Stimulated activated naive CD8-positive, alpha-beta T cell treated with anti-CD3 and anti-CD28 coated beads, Interleukin-15, amount 100 ng/mL, for 72 hours (primary cell): ENCODE measurements around the gene TPSD1.
"Not testable (repeated sequence)": the region's sequence is repeated elsewhere in the genome, so short reads cannot be mapped to it uniquely, and the experiment has no call there.

Experiments used
- ATAC-seq: fragments of 150-1000 bp; cut with Tn5 transposase; 2 replicates; pipeline ENCODE4 v1.10.0; 2021; ENCODE audit warnings: mild to moderate bottlenecking, moderate library complexity
- DNase-seq, 2 donors: peaks; one replicate each; pipeline ENCODE4 v3.0.0; 2021 to 2022
- H3K27ac Mint-ChIP-seq, 2 donors: one replicate each; pipeline ENCODE4 v1.8.0; 2022; ENCODE audit warnings: mild to moderate bottlenecking in 2 of 2, mixed read lengths in 2 of 2, moderate library complexity in 2 of 2
- H3K27me3 Mint-ChIP-seq: one replicate; pipeline ENCODE4 v1.8.0; 2022; ENCODE audit warnings: mixed read lengths
- H3K4me1 Mint-ChIP-seq: one replicate; pipeline ENCODE4 v1.8.0; 2022; ENCODE audit warnings: mild to moderate bottlenecking, mixed read lengths
- H3K4me3 Mint-ChIP-seq, 2 donors: one replicate each; pipeline ENCODE4 v1.8.0; 2022; ENCODE audit warnings: mild to moderate bottlenecking in 2 of 2, mixed read lengths in 2 of 2, moderate library complexity in 1 of 2
- H3K9me3 Mint-ChIP-seq, 2 donors: one replicate each; pipeline ENCODE4 v1.8.0; 2022; ENCODE audit warnings: mixed read lengths in 2 of 2

Gene TPSD1

DNA sequence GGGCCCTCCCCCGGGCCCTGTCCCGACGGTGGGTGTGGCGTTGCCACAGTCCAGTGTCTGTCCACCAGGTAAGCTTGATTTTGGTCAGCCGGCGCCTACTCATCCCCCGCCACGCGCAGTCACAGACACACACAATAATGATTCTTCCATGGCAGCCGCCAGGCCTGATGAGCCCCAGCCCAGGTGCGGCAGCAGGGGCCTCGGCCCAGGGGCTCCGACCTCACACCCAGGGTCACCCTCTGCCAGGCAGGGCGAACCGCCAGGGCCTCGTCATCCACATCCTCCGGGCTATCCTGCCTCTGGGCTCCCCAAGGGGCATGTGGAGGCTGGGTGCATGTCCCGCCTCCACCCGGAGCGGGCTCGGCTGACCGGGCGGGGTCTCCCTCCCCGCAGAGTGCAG, 38.3 kb upstream of the TPSD1 start:
- no peak for ATAC-seq

DNA sequence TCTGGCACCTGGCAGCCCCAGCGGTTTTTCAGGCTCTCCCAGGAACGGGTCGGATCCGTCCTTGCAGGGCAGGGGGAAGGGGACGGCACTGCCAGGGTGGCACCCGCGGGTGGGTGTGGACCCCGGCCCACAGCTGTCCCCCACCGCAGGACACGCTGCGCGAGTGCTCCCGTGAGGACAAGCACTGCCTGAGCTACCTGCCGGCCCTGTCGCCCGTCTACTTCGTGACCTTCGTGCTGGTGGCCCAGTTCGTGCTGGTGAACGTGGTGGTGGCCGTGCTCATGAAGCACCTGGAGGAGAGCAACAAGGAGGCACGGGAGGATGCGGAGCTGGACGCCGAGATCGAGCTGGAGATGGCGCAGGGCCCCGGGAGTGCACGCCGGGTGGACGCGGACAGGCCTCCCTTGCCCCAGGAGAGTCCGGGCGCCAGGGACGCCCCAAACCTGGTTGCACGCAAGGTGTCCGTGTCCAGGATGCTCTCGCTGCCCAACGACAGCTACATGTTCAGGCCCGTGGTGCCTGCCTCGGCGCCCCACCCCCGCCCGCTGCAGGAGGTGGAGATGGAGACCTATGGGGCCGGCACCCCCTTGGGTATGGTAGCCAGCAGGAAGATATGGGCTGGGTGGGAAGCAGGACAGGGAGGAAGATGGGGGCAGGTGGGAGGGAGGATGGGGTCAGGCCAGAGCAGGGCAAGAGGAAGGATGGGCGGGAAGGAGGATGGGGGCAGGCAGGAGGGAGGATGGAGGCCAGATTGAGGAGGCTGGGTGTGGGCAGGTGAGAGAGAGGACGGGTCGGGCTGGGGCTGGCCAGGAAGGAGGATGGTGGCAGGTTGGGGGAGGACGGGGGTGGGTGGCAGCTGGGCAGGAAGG, 37.6 kb upstream of the TPSD1 start:
- Mint-ChIP-seq H3K9me3 (no peaks in the 10 kb centered on the region), H3K4me1 (no peaks in the 10 kb centered on the region), H3K27me3 (no peaks in the 10 kb centered on the region), H3K27ac (no peak overlapping the region), H3K4me3 (no peak overlapping the region)
- ATAC-seq (no peak), DNase-seq (no peak)

More for the DNA sequence above, 38.3 kb upstream of the TPSD1 start:
- no peak for DNase-seq
- Mint-ChIP-seq H3K27ac (no peak overlapping the region), H3K4me3 (no peak overlapping the region), H3K27me3 (no peaks in the 10 kb centered on the region), H3K9me3 (no peaks in the 10 kb centered on the region), H3K4me1 (no peaks in the 10 kb centered on the region)

DNA sequence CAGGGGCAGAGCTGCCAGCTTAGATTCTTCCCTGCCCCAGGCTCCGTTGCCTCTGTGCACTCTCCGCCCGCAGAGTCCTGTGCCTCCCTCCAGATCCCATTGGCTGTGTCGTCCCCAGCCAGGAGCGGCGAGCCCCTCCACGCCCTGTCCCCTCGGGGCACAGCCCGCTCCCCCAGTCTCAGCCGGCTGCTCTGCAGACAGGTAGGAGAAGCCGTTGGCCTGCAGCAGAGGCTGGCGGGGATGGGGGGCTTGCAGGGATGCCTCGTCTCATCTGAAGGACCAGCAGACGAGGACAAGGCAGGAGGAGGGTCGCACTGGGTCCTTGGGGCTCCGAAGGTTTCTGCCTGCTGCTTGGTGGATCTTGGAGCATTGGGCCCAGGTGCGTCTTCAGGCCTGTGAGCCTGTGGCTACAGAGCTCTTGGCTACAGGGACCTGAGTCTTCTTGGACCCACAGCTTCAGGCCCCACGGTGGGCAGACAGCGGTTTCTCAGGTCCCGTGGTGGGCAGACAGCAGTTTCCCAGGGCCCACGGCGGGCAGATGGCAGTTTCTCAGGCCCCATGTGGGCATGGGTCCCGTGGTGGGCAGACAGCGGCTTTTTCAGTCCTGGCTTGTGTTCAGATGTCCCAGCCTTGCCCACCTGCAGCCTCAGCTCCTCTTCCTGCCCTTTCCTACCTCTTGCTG, 36.8 kb upstream of the TPSD1 start:
- no peak overlapping the region for H3K27ac Mint-ChIP-seq
- DNase-seq: no peak
- no peaks in the 10 kb centered on the region for H3K9me3 Mint-ChIP-seq
- no peaks in the 10 kb centered on the region for H3K4me1 Mint-ChIP-seq
- H3K27me3 Mint-ChIP-seq: no peaks in the 10 kb centered on the region
- H3K4me3 Mint-ChIP-seq: no peak overlapping the region
- ATAC-seq: no peak

DNA sequence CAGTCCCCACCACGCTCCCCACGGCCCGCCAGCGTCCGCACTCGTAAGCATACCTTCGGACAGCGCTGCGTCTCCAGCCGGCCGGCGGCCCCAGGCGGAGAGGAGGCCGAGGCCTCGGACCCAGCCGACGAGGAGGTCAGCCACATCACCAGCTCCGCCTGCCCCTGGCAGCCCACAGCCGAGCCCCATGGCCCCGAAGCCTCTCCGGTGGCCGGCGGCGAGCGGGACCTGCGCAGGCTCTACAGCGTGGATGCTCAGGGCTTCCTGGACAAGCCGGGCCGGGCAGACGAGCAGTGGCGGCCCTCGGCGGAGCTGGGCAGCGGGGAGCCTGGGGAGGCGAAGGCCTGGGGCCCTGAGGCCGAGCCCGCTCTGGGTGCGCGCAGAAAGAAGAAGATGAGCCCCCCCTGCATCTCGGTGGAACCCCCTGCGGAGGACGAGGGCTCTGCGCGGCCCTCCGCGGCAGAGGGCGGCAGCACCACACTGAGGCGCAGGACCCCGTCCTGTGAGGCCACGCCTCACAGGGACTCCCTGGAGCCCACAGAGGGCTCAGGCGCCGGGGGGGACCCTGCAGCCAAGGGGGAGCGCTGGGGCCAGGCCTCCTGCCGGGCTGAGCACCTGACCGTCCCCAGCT, 35.7 kb upstream of the TPSD1 start:
- no peaks in the 10 kb centered on the region for H3K9me3 Mint-ChIP-seq
- no peak overlapping the region for H3K4me3 Mint-ChIP-seq
- DNase-seq (no peak), ATAC-seq (no peak)
- H3K27ac Mint-ChIP-seq: no peak overlapping the region
- no peaks in the 10 kb centered on the region for H3K27me3 Mint-ChIP-seq
- no peaks in the 10 kb centered on the region for H3K4me1 Mint-ChIP-seq

DNA sequence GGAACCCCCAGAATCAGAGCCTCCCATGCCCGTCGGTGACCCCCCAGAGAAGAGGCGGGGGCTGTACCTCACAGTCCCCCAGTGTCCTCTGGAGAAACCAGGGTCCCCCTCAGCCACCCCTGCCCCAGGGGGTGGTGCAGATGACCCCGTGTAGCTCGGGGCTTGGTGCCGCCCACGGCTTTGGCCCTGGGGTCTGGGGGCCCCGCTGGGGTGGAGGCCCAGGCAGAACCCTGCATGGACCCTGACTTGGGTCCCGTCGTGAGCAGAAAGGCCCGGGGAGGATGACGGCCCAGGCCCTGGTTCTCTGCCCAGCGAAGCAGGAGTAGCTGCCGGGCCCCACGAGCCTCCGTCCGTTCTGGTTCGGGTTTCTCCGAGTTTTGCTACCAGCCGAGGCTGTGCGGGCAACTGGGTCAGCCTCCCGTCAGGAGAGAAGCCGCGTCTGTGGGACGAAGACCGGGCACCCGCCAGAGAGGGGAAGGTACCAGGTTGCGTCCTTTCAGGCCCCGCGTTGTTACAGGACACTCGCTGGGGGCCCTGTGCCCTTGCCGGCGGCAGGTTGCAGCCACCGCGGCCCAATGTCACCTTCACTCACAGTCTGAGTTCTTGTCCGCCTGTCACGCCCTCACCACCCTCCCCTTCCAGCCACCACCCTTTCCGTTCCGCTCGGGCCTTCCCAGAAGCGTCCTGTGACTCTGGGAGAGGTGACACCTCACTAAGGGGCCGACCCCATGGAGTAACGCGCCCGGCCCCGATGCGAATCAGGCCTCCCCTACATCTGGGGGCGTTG, 34.8 kb upstream of the TPSD1 start:
- Mint-ChIP-seq H3K27me3 (no peaks in the 10 kb centered on the region), H3K4me1 (no peaks in the 10 kb centered on the region), H3K4me3 (no peak overlapping the region), H3K9me3 (no peaks in the 10 kb centered on the region), H3K27ac (peak overlapping the region in 1 of 2 donors; percentile 59)
- ATAC-seq (no peak), DNase-seq (no peak)

DNA sequence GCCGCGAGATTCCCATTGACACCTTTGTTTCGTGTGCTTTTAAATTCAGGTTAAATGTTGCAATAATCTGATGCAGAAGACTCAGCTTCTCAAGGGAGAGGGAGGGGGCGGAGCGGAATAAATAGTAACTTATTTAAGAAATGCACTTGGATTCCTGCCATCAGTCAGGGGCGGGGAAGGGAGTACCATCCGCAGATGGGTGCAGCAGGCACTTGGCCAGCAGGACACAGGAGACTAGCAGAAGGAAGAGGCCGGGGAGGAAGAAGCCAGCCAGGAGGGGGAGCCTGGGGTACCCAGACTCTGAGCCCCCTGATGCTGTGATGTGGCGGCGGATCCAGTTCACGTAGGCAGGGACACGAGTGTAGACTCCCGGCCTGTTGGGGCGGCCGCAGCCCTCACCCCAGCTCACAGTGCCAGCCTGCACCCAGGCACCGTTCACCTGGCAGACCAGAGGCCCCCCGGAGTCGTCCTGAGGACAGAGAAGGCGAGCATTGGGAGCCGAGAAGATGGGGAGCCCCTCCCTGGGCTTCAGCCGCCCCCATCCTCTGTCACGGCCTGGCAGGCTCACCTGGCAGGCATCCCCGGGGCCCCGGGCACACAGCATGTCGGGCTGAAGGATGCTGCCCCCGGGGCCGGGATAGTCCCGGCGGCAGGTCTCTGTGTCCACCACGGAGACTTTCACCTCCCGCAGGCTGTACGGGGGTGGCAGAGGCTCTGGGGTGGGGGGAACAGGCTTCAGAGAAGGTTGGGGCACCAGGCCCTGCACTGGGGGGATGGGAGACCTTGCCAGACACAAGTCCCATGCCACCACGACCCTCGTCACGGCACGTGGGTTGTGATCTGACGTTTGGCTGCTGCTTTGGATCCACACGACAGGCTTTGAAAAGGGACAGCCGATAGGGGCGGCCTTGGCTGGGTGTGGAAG, 34.0 kb upstream of the TPSD1 start:
- no peak overlapping the region for H3K4me3 Mint-ChIP-seq
- DNase-seq (no peak), ATAC-seq (no peak)
- no peaks in the 10 kb centered on the region for H3K4me1 Mint-ChIP-seq
- no peaks in the 10 kb centered on the region for H3K27me3 Mint-ChIP-seq
- no peaks in the 10 kb centered on the region for H3K9me3 Mint-ChIP-seq
- peak overlapping the region in 1 of 2 donors; percentile 59 for H3K27ac Mint-ChIP-seq

DNA sequence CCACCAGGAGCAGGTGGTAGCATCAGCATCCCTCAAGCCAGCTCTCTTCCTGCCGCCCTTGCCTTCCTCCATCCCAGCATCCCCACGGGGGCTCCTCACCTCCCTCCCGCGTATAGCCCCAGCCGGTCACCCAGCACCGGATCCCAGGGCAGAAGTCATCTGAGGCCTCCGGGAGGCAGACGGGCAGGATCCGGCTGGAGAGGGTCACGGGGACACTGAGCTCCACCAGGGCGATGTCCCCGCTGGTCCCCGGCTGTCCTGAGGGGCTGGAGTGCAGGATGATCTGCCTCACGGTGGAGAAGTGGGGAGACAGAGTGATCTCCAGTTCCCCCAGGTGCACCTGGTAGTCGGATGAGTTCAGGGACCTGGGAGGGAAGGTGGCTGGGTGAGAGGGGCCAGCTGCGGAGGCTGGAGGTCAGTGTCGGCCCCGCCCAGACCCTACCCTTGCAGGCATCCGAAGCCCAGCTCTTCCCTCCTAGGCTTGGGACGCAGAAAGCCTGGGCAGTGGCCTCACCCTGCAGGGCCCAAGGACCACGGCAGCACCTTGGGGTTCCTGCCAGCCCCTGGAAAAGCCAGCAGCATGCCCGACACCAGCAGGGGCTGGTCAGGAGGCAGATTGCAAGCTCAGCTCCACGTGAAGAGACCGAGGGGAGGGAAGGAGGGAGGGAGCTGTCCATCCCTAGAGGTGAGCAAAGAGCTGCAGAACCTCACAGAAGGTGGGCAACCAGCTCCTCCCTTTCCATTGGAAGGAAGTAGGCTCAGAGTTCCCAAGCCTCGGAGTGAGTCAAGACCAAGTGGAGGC, 33.1 kb upstream of the TPSD1 start:
- no peak for DNase-seq
- no peaks in the 10 kb centered on the region for H3K9me3 Mint-ChIP-seq

DNA sequence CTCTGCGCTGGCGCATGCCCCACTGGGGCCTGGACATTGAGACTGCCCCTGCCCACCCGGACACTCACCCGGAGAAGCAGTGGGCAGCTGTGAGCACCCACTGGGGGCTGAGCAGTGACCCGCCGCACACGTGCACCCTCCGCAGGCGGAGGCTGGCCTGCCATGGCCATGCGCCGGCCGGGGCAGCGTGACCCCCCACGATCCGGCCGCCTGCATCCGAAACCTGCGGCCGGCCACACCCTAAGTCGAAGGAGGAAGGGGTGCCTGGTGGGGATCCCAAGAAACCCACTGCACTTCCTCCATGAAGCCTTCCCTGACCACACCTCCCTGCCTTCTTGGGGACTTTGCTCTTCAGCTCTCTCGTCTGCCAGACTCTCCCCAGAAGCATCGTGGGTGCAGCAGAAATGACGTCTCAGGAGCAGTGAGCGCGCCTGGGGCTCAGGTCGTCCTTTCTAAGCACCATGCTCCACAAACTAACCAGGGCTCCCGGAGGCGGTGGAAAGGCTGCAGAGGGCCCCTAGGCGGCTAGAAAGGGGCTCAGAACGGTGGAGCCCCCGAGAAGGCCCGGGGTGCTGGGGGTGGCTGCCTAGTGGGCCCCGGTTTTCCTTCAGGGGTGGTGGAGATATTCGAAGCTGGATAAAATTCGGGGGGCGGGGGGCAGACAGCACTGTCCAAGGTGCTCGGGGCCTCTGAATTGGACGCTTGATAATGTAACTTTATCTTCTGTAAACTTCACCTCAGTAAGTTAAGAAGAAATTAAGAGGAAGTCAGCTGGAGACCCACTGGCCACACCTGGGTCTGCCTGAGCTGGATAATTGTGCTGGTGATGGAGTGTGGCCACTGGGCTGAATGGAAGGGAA, 32.3 kb upstream of the TPSD1 start:
- H3K4me3 Mint-ChIP-seq: no peak overlapping the region
- H3K4me1 Mint-ChIP-seq: no peaks in the 10 kb centered on the region
- ATAC-seq: no peak
- no peaks in the 10 kb centered on the region for H3K27me3 Mint-ChIP-seq
- DNase-seq: no peak
- no peaks in the 10 kb centered on the region for H3K9me3 Mint-ChIP-seq
- peak overlapping the region in 1 of 2 donors; percentile 87 for H3K27ac Mint-ChIP-seq

More for the DNA sequence above, 33.1 kb upstream of the TPSD1 start:
- H3K4me3 Mint-ChIP-seq: no peak overlapping the region
- no peak overlapping the region for H3K27ac Mint-ChIP-seq
- H3K4me1 Mint-ChIP-seq: no peaks in the 10 kb centered on the region
- ATAC-seq: no peak
- no peaks in the 10 kb centered on the region for H3K27me3 Mint-ChIP-seq

DNA sequence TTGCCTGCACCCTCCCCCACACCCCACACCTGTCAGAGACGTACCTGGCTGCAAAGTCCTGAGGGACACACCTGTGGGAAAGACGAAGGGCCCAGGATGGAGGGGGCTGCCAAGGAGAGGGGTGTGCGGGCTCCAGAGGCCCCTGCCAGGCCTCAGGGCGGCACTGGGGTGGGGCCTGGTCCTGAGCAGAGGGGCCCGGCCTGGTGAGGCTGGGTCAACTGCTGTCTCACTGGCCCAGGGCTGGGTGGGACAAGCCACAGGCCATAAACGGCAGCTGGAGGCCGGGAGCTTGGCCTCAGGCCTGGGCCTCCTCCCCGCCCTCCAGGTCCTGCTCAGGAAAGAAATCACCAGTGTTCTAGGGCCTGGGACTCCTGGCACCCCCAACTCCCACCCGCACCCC, 31.3 kb upstream of the TPSD1 start:
- no peak overlapping the region for H3K27ac Mint-ChIP-seq
- no peak overlapping the region for H3K4me3 Mint-ChIP-seq
- H3K4me1 Mint-ChIP-seq: no peaks in the 10 kb centered on the region
- H3K27me3 Mint-ChIP-seq: no peaks in the 10 kb centered on the region
- DNase-seq (no peak), ATAC-seq (no peak)
- no peaks in the 10 kb centered on the region for H3K9me3 Mint-ChIP-seq

DNA sequence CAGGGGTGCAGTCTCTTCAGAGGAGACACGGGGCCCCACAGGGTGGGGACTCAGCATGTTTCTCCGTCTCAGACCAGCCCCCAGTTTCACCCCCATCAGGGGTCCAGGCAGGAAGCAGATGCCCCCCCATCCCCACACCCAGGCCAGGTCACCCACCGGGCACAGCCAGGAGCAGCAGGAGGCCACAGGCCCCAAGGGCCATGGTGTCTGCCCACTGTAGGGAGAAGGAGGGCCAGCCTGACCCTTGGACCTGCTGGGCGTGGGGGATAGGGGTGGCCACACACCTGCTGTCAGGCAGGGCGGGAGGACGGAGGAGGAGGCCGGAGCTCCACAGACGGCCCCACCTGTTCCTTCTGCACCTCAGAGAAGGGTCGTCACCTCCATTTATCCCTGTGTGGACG, 30.8 kb upstream of the TPSD1 start, which contains the start of gene TPSG1:
TSS of gene TPSG1 (minus strand) at position 218 of the 401 bp plus-strand sequence. CDS start at position 202, 16 bp downstream.
- Mint-ChIP-seq H3K4me1 (no peaks in the 10 kb centered on the region), H3K27ac (no peak within 1 kb of the TSS), H3K27me3 (no peaks in the 10 kb centered on the region), H3K9me3 (no peaks in the 10 kb centered on the region), H3K4me3 (no peak within 1 kb of the TSS)
- ATAC-seq: no peak
- no peak for DNase-seq

DNA sequence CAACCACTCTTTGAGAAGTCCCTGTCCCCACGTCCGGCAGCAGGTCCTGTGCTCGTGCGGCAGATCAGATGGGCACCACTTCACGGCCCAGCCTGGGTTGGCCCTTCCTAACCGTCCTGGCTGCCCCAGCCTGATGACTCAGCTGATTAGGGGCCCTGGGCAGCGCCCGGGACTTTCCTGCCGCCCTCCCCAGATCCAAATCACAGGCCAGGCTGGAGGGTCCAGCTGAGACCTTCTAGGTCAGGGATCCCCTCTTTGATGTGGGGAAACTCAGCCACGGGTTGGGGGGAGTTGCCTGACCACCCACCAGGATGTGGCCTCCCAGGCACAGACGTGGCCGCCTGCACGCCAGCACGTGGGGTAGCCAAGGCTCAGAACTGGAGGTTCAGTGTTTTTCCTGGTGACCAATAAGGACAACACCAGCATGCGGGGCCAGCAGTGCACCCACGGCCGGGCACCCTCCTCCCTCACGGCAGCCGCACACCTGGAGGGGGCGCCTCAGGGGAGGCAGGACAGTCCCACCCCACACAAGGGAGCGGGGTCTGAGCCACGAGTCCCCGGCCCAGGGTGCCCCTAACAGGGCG, 30.0 kb upstream of the TPSD1 start:
- not testable (repeated sequence) for H3K4me3 Mint-ChIP-seq, H3K27ac Mint-ChIP-seq, H3K4me1 Mint-ChIP-seq, ATAC-seq, DNase-seq, H3K9me3 Mint-ChIP-seq, H3K27me3 Mint-ChIP-seq

DNA sequence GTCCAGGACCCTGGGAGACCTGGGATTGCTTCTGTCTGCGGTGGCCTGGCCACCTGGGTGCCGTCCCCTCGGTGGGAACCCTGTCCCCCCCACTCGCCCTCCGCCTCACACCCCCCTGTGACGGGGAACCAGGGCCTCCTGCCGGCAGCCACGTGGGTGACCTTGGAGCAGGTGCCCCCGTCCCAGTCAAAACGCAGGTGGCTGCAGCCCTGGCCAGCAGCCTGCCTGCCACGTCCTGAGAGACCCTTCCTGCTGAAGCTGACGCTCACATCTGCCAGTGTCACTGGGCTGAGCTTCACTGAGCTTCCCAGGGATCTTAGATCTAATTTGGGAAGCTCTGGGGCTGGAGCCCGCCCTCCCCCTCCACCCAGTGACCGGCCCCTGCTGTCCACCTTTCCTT, 29.2 kb upstream of the TPSD1 start:
- ATAC-seq, H3K27me3 Mint-ChIP-seq, H3K4me3 Mint-ChIP-seq, H3K9me3 Mint-ChIP-seq, H3K4me1 Mint-ChIP-seq, DNase-seq: not testable (repeated sequence)
- H3K27ac Mint-ChIP-seq: peak overlapping the region in 1 of 2 donors; percentile 87

DNA sequence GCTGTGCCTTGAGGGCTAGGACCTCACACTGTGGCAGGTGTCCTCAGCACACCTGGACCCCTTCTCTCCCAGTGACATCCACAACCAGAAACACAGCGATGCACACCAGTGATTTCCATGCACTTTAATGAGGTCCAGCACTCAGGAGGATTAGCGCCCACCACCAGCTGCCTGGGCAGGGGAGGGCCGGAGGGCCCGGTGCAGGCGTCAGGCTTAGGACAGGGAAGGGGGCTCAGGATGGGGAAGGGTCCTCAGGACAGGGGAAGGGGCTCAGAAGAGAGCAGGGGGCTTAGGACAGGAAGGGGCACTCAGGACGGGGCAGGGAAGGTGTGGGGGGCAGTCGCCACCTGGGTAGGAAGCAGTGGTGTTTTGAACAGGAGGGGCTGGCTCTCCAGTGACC, 27.6 kb upstream of the TPSD1 start:
- not testable (repeated sequence) for DNase-seq, H3K27me3 Mint-ChIP-seq, H3K4me1 Mint-ChIP-seq, H3K4me3 Mint-ChIP-seq, H3K27ac Mint-ChIP-seq, ATAC-seq, H3K9me3 Mint-ChIP-seq
